HFF-Myc (cell line): ENCODE results near the gene RAPGEF6.

ENCODE experiments used
- DNase-seq: peaks from one replicate; pipeline ENCODE4 v3.0.0-alpha.2; 2011; ENCODE audit warnings: low read depth; ENCODE audit errors: extremely low read depth
- H3K4me3 ChIP-seq: replicated peaks from 2 replicates; pipeline ENCODE4 v1.5.1; 2011; ENCODE audit warnings: low read depth, mild to moderate bottlenecking, control low read depth, low read length
- TF ChIP-seq, protein P1 (sequence below): IDR thresholded peaks from 2 replicates; pipeline ENCODE4 v1.5.1; 2012; ENCODE audit warnings: mild to moderate bottlenecking, low read depth, low read length, control low read depth; ENCODE audit errors: missing control alignments

RAPGEF6 gene

DNA sequence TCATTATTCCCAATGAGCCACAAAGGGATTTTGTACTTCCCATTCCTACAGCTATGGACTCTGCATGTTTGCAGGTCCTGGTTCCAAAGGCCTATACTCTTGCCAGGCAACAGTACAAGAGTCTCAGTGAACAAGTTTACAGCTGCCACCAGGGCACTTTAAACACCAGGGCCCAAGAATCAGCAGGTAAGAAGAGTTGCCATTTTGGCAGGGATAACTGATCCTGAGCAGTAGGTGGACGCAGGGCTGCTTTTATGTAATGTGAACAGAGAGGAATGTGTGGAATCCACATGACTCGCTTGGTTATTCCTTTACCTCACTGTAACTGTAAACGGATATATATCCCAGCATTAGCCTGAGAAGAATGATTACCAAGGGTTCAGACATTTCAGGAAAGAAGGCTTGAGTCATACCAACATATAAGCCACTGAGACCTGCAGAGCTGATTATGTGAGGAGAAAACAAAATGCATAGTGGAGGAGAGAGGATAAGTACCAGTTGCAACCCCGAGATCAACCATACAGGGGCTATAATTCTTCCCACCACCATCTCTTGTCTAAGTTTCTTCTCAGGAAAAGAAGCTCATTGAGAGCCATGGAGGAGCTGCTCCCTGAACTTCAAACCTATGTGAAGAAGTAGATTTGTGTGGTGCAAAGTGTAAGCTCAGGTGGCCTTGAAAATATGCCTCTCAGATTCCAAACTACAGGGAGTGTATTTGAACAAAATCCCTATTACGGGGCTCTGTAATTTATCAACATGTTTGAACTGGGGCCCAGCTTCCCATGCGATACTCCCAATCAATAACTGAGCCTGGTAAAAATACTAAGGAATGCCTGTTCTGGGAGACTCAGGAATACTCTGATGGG is 24.6 kb downstream of the RAPGEF6 start:
- DNase-seq: peak; percentile 33
- TF ChIP-seq, protein P1, sequence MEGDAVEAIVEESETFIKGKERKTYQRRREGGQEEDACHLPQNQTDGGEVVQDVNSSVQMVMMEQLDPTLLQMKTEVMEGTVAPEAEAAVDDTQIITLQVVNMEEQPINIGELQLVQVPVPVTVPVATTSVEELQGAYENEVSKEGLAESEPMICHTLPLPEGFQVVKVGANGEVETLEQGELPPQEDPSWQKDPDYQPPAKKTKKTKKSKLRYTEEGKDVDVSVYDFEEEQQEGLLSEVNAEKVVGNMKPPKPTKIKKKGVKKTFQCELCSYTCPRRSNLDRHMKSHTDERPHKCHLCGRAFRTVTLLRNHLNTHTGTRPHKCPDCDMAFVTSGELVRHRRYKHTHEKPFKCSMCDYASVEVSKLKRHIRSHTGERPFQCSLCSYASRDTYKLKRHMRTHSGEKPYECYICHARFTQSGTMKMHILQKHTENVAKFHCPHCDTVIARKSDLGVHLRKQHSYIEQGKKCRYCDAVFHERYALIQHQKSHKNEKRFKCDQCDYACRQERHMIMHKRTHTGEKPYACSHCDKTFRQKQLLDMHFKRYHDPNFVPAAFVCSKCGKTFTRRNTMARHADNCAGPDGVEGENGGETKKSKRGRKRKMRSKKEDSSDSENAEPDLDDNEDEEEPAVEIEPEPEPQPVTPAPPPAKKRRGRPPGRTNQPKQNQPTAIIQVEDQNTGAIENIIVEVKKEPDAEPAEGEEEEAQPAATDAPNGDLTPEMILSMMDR: no peak
- H3K4me3 ChIP-seq: no peak overlapping the region

DNA sequence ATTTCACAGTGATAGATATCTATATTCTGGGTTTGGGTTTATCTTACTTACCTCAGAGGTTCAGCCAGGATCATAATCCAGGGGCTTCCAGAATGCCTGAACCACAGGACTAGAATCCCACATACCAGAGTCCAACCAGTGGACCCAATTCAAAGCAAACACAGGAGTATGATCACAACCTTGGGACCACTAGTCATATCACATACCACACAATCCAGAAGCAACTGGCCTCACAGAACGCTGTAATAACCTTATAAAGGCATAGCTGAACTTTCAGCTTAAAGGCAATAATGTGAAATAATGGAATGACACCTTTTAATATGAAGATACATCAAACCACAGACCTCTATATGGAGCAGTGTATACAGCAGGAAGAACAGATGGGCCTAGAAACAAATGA is 25.3 kb downstream of the RAPGEF6 start:
- TF ChIP-seq, protein P1: no peak
- DNase-seq: no peak
- no peak overlapping the region for H3K4me3 ChIP-seq

DNA sequence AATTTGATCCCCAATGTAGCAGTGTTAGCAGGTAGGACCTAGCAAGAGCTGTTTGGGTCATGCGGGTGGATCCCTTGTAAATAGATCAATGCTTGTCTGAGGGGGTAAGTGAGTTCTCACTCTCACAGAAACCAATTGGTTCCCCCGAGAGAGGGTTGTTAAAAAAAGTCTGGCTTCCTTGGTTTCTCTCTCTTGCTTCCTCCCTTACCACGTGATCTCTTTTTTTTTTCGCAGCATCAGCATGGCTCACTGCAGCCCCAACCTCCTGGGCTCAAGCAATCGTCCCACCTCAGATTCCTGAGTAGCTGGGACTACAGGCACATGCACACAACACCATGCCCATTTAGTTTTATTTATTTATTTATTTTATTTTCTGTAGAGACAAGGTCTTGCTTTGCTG is 26.4 kb downstream of the RAPGEF6 start:
- no peak for DNase-seq
- no peak overlapping the region for H3K4me3 ChIP-seq
- TF ChIP-seq, protein P1: no peak

DNA sequence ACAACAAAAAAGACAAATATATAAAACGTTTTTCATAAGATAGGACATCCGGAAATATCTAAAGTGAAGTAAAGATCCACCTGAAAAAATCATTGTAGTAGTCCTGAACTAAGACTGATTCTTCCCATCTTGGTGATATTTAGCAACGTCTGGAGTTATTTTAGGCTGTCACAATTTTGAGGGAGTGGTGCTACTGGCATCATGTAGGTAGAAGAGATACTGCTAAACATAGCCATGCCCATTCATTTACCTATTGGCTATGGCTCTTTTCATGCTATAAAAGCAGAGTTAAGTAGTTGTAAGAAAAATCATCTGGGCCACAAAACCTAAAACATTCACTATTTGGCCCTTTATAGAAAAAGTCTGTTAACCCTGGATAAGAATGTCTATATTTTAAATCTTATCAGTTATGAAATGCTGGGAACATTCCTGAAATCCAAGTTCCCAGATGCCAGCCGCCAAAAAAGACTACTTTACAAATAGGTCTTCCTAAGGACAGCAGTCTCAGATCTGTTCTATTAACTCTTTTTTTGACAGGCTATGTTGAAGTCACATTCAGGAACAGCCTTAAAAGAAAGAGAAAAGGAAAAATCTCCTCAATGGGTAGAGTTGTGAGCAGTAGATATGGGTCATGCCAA is 27.0 kb downstream of the RAPGEF6 start:
- no peak for DNase-seq

DNA sequence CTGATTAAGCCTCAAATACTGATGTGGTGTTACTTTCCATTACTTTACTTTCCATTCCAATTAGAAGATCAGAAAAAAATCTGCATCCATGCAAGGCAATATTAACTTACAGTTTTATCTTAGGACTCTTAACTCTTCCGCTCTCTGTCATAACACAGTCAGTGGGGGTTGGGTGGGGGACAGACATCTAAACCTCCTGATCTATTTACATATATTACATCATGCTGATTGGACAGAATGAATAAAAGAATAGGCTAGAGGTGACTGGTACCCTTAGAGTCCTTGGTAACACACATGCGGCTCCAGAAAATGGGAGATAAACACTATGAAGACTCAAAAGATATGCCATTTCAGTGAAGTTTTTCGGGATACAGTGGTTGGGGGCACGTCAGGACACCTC is 27.6 kb downstream of the RAPGEF6 start:
- no peak overlapping the region for H3K4me3 ChIP-seq
- DNase-seq: no peak
- TF ChIP-seq, protein P1: no peak

More for the DNA sequence above, 27.0 kb downstream of the RAPGEF6 start:
- TF ChIP-seq, protein P1: no peak
- H3K4me3 ChIP-seq: no peak overlapping the region

DNA sequence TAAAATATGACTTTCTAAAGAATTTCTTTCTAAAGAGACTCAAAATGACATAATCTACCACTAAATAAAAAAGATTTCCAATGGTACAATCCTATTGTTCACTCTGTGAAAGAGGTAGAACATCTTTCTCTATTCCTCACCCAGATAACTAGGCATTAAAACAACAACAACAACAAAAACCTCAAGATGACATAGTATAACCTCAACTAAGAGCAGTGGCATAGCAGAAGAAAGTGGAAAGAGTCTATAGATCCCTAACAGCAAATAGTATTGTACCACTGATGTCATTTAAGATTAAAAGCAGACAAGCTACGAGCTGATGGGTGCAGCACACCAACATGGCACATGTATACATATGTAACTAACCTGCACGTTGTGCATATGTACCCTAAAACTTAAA is 29.9 kb downstream of the RAPGEF6 start:
- TF ChIP-seq, protein P1: no peak
- H3K4me3 ChIP-seq: no peak overlapping the region
- no peak for DNase-seq
